GM18502 (cell line): ENCODE results near the gene PLEKHN1.
"Not testable (repeated sequence)": the region's sequence is repeated elsewhere in the genome, so short reads cannot be mapped to it uniquely, and the experiment has no call there.

Source experiments
- ATAC-seq: cut with Tn5 transposase; IDR thresholded peaks from one replicate; pipeline ENCODE4 v1.9.1; 2021; ENCODE audit warnings: mild to moderate bottlenecking; ENCODE audit not compliant: unreplicated experiment, poor library complexity

The PLEKHN1 gene

DNA sequence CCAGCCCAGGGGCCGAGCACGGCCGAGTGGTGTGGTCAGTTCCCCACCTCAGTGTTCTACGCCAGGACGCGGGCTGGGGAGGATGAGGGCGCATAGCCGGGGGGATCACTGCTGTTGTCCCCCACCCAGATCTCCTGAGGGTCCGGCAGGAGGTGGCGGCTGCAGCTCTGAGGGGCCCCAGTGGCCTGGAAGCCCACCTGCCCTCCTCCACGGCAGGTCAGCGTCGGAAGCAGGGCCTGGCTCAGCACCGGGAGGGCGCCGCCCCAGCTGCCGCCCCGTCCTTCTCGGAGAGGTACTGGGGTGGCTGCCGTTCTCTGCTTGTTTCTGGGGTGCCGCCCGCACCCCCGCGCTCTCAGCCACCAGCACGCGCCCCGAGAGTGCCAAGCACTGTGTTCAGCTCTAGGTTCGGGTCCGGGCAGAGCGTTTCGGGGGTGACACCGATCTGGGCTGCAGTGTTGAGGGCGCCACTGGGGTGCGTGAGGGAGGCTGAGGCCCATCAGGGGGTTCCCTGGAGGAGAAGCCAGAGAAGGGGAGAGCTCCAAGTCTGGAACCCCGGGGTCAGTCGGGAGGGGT, 25.2 kb upstream of the PLEKHN1 start:
- ATAC-seq: no peak

- ATAC-seq: no peak
Measured at GRCh38 chr1:941588-942383, 24.5 kb upstream of the PLEKHN1 start.

- ATAC-seq: no peak
Measured at GRCh38 chr1:942411-942821, 23.9 kb upstream of the PLEKHN1 start.

GRCh38 chr1:942864-943533, 23.3 kb upstream of the PLEKHN1 start:
- ATAC-seq: no peak

DNA sequence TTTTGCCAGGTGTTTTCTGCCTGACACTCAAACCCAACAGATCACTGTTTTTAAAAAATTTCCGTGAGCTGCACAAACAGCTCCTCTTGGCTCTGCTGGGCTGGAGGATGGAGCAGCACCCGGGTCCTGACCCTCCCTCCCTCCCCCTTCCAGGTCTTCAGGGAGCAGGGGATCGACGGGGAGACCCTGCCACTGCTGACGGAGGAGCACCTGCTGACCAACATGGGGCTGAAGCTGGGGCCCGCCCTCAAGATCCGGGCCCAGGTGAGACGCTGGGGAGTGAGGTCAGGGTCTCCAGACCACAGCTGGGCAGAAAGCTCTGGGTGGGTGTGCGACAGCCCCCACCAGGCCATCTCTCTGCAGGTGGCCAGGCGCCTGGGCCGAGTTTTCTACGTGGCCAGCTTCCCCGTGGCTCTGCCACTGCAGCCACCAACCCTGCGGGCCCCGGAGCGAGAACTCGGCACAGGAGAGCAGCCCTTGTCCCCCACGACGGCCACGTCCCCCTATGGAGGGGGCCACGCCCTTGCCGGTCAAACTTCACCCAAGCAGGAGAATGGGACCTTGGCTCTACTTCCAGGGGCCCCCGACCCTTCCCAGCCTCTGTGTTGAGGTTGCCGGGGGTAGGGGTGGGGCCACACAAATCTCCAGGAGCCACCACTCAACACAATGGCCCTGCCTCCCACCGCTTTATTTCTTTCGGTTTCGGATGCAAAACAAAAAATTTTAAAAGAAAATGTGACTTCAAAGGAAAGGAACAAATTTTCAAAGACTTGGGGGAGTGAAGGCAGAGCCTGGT, 22.5 kb upstream of the PLEKHN1 start:
- no peak for ATAC-seq

DNA sequence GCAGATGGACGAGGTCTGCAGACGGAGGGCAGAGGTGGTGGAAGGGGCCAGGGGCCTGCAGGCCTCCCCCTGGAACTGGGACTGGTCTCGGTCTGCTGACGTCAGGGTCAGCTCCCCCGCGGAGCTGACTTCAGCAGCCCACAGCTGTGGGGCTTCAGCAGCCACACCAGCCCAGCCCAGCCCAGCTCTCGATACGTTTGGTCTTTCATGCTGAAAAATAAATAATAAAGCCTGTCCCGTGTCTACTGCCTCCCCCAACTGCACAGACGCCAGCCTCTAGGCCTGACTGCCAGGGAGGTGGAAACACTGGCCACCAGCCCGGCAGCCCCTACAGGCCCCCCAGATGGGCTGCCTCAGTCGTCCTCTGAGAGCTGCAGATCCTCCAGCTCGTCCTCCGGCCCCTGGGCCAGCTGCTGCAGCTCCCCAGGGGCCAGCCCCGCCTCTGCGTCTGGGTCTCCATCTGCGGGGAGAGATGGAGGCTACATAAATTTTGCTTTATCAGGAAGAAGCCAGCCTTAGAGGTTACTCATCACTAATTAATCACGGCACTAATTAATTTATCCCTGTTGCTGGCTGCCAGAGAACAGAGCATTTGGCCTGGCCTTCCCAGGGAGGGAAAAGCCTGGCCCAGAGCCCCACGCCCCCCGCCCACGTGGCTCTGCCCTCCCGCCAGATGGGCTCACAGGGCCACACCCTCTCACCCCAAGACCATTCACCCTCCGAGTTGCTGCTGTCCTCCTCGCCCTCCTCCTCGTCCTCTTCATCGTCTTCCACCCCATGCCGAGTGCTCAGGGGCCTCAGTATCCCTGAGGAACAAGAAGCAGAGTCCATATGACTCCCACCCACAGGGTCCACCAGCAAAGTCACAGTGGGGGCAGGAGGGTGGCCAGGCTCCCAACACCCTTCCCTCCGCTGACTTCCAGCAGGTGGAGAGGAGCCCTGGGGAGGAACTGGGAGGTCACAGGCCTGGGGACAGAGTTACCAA, 21.6 kb upstream of the PLEKHN1 start:
- no peak for ATAC-seq

GRCh38 chr1:945688-946556, 20.4 kb upstream of the PLEKHN1 start:
- no peak for ATAC-seq

DNA sequence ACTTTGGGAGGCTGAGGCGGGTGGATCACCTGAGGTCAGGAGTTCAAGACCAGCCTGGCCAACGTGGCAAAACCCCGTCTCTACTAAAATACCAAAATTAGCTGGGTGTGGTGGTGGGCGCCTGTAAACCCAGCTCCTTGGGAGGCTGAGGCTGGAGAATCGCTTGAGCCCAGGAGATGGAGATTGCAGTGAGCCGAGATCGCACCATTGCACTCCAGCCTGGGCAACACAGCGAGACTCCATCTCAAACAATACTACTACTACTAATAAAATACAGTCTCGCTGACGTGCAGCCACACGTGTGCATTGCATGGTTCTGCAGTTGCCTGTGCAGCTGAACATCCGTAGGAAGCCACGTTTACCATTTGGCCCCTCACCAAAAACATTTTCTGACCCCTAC, 19.5 kb upstream of the PLEKHN1 start:
- not testable (repeated sequence) for ATAC-seq

DNA sequence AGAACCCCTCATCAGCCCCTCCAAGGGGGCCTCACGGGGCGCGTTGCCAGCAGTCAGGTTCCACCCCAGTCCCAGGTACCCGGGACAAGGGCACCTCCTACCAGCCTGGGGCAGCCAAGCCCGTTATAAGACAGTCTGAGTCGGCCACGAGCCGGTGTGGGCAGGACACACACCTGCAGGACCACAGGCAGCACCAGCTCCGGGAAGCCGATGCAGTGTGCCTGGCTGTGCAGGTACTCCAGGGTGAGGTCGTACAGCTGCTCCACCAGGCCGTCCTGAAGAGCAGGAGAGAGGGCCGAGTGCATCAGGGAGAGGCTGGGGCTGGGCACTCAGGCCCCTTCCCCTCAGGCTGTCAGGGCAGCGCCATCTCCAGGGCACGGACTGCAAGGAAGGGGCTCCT, 18.3 kb upstream of the PLEKHN1 start:
- no peak for ATAC-seq

- no peak for ATAC-seq
Measured at GRCh38 chr1:950268-950667, 16.0 kb upstream of the PLEKHN1 start.

- no peak for ATAC-seq
Measured at GRCh38 chr1:950881-951280, 15.4 kb upstream of the PLEKHN1 start.

DNA sequence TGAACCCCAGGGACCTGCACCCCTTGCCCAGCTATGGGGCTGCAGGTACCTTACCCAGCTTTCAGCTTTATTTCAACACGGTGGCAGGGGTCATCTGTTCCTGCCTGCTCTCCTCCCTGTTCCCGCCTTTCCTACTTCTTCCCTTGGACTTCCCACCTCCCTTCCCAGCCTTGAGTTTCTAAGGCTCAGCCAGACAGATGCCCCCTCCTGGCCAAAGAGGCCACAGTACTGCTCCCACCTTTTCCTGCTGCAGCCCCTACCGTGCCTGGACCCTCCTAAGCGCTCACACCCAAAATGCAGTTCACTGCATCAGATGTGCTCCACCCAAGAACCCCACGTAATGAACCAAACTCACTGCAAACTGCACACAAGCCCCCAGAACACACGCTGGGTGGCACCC, 14.9 kb upstream of the PLEKHN1 start:
- ATAC-seq: no peak

GRCh38 chr1:952201-952600, 14.1 kb upstream of the PLEKHN1 start:
- ATAC-seq: no peak

- ATAC-seq: no peak
Measured at GRCh38 chr1:952603-953002, 13.7 kb upstream of the PLEKHN1 start.

GRCh38 chr1:953524-954320, 12.6 kb upstream of the PLEKHN1 start:
- ATAC-seq: no peak

GRCh38 chr1:954927-955326, 11.4 kb upstream of the PLEKHN1 start:
- ATAC-seq: no peak

GRCh38 chr1:955474-955873, 10.8 kb upstream of the PLEKHN1 start:
- no peak for ATAC-seq

DNA sequence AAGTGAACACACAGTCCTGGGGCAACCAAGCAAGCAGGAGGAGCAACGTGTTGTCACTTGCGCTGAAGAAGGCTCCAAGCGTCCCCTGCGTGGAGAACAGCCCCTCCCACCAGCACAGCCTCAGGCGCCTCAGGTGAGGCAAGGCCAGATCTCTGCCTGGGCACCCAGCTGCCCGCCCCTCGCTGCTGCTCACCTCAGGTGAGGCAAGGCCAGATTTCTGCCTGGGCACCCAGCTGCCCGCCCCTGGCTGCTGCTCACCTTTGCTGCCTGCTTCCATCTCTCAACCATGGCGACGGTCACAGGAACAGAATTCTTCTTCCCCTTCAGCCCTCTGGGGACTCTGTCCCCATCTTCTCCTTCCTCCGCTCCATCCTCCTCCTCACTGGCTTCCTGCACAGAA, 9.6 kb upstream of the PLEKHN1 start:
- no peak for ATAC-seq
